Astrocyte (in vitro differentiated cells and primary cell): ENCODE results near the gene ACAD11. TPM values are rescaled to one million over a fixed set of nuclear protein-coding genes. Genes with fewer than 3 reads are reported as not detected.

Source experiments
- DNase-seq: peaks from one replicate; pipeline ENCODE4 v3.0.0-alpha.2; 2010; ENCODE audit warnings: low read depth
- FAIRE-seq: peaks from 2 replicates; lab custom pipeline; 2011; peaks lifted over from hg19 to GRCh38; lab: Jason Lieb, UNC
- H2AFZ ChIP-seq: 2 replicates; pipeline ENCODE4 v1.6.0; 2012; ENCODE audit warnings: low read depth, low read length, inconsistent platforms
- H3K27ac ChIP-seq: 2 replicates; pipeline ENCODE4 v1.5.1; 2011; ENCODE audit warnings: low read depth, low read length, inconsistent platforms
- H3K27me3 ChIP-seq: 2 replicates; pipeline ENCODE4 v1.6.0; 2011; ENCODE audit warnings: low read length, inconsistent platforms; ENCODE audit not compliant: insufficient read depth
- H3K36me3 ChIP-seq: 2 replicates; pipeline ENCODE4 v1.5.1; 2011; ENCODE audit warnings: low read length, inconsistent platforms; ENCODE audit not compliant: insufficient read depth
- H3K4me1 ChIP-seq: 2 replicates; pipeline ENCODE4 v1.5.1; 2011; ENCODE audit warnings: low read length, inconsistent platforms; ENCODE audit not compliant: insufficient read depth
- H3K4me2 ChIP-seq: 2 replicates; pipeline ENCODE4 v1.6.0; 2012; ENCODE audit warnings: low read length, inconsistent platforms
- H3K4me3 ChIP-seq: 2 replicates; pipeline ENCODE4 v1.5.1; 2011; ENCODE audit warnings: low read depth, mild to moderate bottlenecking, low read length, inconsistent platforms; ENCODE audit not compliant: insufficient read depth
- H3K79me2 ChIP-seq: 2 replicates; pipeline ENCODE4 v1.6.0; 2012; ENCODE audit warnings: mild to moderate bottlenecking, low read length, inconsistent platforms; ENCODE audit not compliant: insufficient read depth
- H3K9ac ChIP-seq: 2 replicates; pipeline ENCODE4 v1.6.0; 2012; ENCODE audit warnings: mild to moderate bottlenecking, low read length, inconsistent platforms
- H3K9me3 ChIP-seq: 2 replicates; pipeline ENCODE4 v1.5.1; 2012; ENCODE audit warnings: low read depth, mild to moderate bottlenecking, low read length, inconsistent platforms; ENCODE audit not compliant: insufficient read depth
- H4K20me1 ChIP-seq: 2 replicates; pipeline ENCODE4 v1.6.0; 2012; ENCODE audit warnings: low read length, inconsistent platforms; ENCODE audit not compliant: insufficient read depth
- H3K27ac Mint-ChIP-seq: one replicate; pipeline ENCODE4 v1.8.0; 2021; ENCODE audit warnings: mild to moderate bottlenecking, mixed read lengths; ENCODE audit not compliant: unreplicated experiment
- H3K27me3 Mint-ChIP-seq: one replicate; pipeline ENCODE4 v1.8.0; 2021; ENCODE audit warnings: low read depth, mixed read lengths; ENCODE audit not compliant: unreplicated experiment
- H3K36me3 Mint-ChIP-seq: one replicate; pipeline ENCODE4 v1.8.0; 2021; ENCODE audit warnings: low read depth, mixed read lengths; ENCODE audit not compliant: unreplicated experiment
- H3K4me1 Mint-ChIP-seq: one replicate; pipeline ENCODE4 v1.8.0; 2021; ENCODE audit warnings: low read depth, mixed read lengths; ENCODE audit not compliant: unreplicated experiment
- H3K4me3 Mint-ChIP-seq: one replicate; pipeline ENCODE4 v1.8.0; 2021; ENCODE audit warnings: mild to moderate bottlenecking, moderate library complexity, mixed read lengths; ENCODE audit not compliant: unreplicated experiment
- H3K9me3 Mint-ChIP-seq: one replicate; pipeline ENCODE4 v1.8.0; 2021; ENCODE audit warnings: mild to moderate bottlenecking, mixed read lengths; ENCODE audit not compliant: unreplicated experiment
- EZH2 ChIP-seq: IDR thresholded peaks from 2 replicates; pipeline ENCODE4 v1.6.1; 2012; ENCODE audit warnings: mild to moderate bottlenecking, low read length, inconsistent platforms; ENCODE audit not compliant: insufficient read depth
- total RNA-seq: library from RNA; stranded (reverse); gene quantifications from 2 replicates; pipeline ENCODE4 v1.2.1, GENCODE V29; 2021
- TF ChIP-seq, protein P1 (sequence below): IDR thresholded peaks from 2 replicates; pipeline ENCODE4 v1.5.1; 2011; ENCODE audit warnings: low read depth, mild to moderate bottlenecking, inconsistent platforms, low read length, moderate library complexity; ENCODE audit not compliant: insufficient read depth

ACAD11 gene
- total RNA-seq, 1 donor from 2014 or later, result 13.0 TPM

DNA sequence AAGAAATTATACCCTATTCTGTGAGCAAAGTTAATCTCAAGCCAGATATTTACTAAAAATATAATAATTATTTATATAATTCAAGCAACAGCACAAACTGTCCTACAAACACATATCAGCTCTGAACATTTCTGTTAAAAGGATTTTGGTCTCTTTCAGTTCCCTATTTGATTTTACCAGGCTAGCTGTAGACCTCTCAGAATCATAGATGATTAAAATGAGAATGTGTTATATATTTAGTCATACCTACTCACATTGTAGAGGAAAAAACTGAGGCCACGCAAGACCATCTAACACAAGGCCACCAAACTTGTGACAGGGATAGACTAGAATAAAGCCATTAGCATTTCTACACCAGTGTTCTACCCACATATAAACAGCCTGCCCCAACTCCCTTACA, 34.0 kb downstream of the ACAD11 start:
- no peak overlapping the region for H3K27ac Mint-ChIP-seq

GRCh38 chr3:132624790-132625189, 34.8 kb downstream of the ACAD11 start:
- Histone ChIP-seq H4K20me1 (no peaks in the 10 kb centered on the region), H2AFZ (no peak overlapping the region), H3K27ac (no peak overlapping the region), H3K27me3 (no peaks in the 10 kb centered on the region), H3K79me2 (no peaks in the 10 kb centered on the region), H3K9ac (no peak overlapping the region), H3K4me3 (no peak overlapping the region), H3K4me2 (no peak overlapping the region), H3K4me1 (peaks cover 5% of the 10 kb centered on the region), H3K36me3 (peaks cover 11% of the 10 kb centered on the region), H3K9me3 (no peaks in the 10 kb centered on the region)
- peaks cover 9% of the 10 kb centered on the region for H3K36me3 Mint-ChIP-seq
- H3K9me3 Mint-ChIP-seq, result no peaks in the 10 kb centered on the region
- no peak for FAIRE-seq
- H3K27ac Mint-ChIP-seq, result no peak overlapping the region
- DNase-seq, result no peak
- no peaks in the 10 kb centered on the region for H3K27me3 Mint-ChIP-seq
- H3K4me1 Mint-ChIP-seq, result peaks cover 3% of the 10 kb centered on the region
- TF ChIP-seq, protein P1, sequence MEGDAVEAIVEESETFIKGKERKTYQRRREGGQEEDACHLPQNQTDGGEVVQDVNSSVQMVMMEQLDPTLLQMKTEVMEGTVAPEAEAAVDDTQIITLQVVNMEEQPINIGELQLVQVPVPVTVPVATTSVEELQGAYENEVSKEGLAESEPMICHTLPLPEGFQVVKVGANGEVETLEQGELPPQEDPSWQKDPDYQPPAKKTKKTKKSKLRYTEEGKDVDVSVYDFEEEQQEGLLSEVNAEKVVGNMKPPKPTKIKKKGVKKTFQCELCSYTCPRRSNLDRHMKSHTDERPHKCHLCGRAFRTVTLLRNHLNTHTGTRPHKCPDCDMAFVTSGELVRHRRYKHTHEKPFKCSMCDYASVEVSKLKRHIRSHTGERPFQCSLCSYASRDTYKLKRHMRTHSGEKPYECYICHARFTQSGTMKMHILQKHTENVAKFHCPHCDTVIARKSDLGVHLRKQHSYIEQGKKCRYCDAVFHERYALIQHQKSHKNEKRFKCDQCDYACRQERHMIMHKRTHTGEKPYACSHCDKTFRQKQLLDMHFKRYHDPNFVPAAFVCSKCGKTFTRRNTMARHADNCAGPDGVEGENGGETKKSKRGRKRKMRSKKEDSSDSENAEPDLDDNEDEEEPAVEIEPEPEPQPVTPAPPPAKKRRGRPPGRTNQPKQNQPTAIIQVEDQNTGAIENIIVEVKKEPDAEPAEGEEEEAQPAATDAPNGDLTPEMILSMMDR, result no peak
- TF ChIP-seq EZH2, result no peak
- H3K4me3 Mint-ChIP-seq, result no peak overlapping the region

More for the DNA sequence above, 34.0 kb downstream of the ACAD11 start:
- H3K4me3 ChIP-seq, result no peak overlapping the region
- TF ChIP-seq, protein P1, result no peak
- TF ChIP-seq EZH2, result no peak
- no peak overlapping the region for H3K4me2 ChIP-seq
- no peaks in the 10 kb centered on the region for H4K20me1 ChIP-seq
- H3K9ac ChIP-seq, result no peak overlapping the region
- FAIRE-seq, result no peak
- no peaks in the 10 kb centered on the region for H3K9me3 ChIP-seq
- H3K79me2 ChIP-seq, result no peaks in the 10 kb centered on the region
- H3K36me3 ChIP-seq, result peaks cover 11% of the 10 kb centered on the region
- peaks cover 10% of the 10 kb centered on the region for H3K4me1 ChIP-seq
- H3K4me1 Mint-ChIP-seq, result peaks cover 3% of the 10 kb centered on the region
- no peak overlapping the region for H2AFZ ChIP-seq
- no peak overlapping the region for H3K4me3 Mint-ChIP-seq
- H3K27ac ChIP-seq, result no peak overlapping the region
- no peaks in the 10 kb centered on the region for H3K9me3 Mint-ChIP-seq
- no peaks in the 10 kb centered on the region for H3K27me3 ChIP-seq
- H3K36me3 Mint-ChIP-seq, result peaks cover 7% of the 10 kb centered on the region
- no peaks in the 10 kb centered on the region for H3K27me3 Mint-ChIP-seq
- DNase-seq, result no peak

DNA sequence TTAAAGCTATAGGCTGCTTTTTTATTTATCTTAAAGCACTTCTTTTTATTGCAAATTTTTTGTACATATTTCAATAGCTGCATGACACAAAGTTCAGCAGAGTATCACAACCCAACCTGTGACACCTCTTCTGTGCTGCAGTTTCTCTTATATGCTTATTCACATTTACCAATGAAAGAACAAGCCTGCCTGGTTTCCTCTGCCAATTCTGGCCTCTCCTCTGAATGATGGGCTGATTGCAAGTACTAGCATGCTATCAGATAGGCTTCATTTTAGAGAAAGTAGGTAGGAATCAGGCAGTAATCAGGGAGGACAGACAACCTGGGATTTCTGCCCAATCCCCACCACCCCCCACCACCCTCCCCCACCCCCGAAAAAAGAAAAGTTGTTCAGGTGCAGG, 36.0 kb downstream of the ACAD11 start:
- no peaks in the 10 kb centered on the region for H3K4me1 ChIP-seq
- no peak overlapping the region for H3K4me2 ChIP-seq
- Mint-ChIP-seq H3K36me3 (peaks cover 9% of the 10 kb centered on the region), H3K27ac (no peak overlapping the region), H3K4me1 (no peaks in the 10 kb centered on the region), H3K27me3 (no peaks in the 10 kb centered on the region), H3K9me3 (no peaks in the 10 kb centered on the region), H3K4me3 (no peak overlapping the region)
- no peak overlapping the region for H3K27ac ChIP-seq
- no peaks in the 10 kb centered on the region for H3K79me2 ChIP-seq
- no peak overlapping the region for H3K4me3 ChIP-seq
- DNase-seq (no peak), FAIRE-seq (no peak)
- H4K20me1 ChIP-seq, result no peaks in the 10 kb centered on the region
- no peaks in the 10 kb centered on the region for H3K9me3 ChIP-seq
- no peak for TF ChIP-seq EZH2
- TF ChIP-seq, protein P1, result no peak
- no peak overlapping the region for H2AFZ ChIP-seq
- H3K36me3 ChIP-seq, result peaks cover 11% of the 10 kb centered on the region
- H3K27me3 ChIP-seq, result no peaks in the 10 kb centered on the region
- H3K9ac ChIP-seq, result no peak overlapping the region
